Stimulated activated CD4-positive, alpha-beta T cell treated with anti-CD3 and anti-CD28 coated beads, Interleukin-1b, Interleukin-23, amount 100 ng/mL, for 24 hours (primary cell): ENCODE results near the gene ASTN1.

Source experiments
- DNase-seq, 4 experiments: peaks; one replicate each; pipeline ENCODE4 v3.0.0-alpha.2; 2020; ENCODE audit warnings: low read depth in 4 of 4, low spot score in 1 of 4

Gene ASTN1

GRCh38 chr1:177165069-177165439 lies 542 bp upstream of the ASTN1 start:
- no peak for DNase-seq

GRCh38 chr1:177163844-177164379 lies 600 bp downstream of the ASTN1 start:
- DNase-seq = no peak

DNA sequence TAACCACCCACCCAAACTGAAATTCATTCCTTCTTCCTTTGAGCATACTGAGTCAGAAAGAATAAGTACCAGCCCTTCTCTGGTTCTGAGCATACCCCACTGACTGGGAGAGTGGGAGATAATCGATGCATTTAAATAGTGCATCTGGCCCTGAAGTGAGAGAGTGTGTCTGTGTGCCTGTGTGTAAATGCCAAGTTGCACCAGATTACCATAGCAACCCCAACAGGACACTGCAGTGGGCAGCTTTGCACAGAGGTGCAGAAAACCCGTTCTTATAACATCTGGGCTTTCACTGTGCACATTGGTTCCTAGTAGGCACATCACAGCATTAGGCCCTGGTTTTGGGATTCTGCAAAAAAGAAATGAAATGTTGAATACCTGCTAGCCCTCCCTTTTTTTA lies 2.3 kb downstream of the ASTN1 start:
- no peak for DNase-seq

DNA sequence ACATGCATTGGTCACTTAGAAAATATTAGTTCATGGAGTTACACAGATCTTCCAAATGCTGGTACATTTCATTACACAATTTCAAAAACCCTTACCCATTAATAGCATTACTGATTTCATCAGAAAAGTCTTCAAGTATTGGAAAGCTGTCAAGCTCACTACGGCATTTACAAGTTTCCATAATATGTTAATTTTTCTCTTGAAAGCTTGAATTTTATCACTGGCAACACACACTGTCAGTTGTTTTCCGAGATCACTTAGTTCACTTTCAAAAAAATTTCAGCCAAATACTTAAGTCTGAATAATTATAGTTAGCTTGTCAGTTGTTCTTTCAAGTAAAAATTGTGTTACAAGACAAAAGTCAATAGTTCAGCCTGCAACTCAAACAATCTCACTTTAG lies 18.0 kb downstream of the ASTN1 start:
- DNase-seq = no peak

DNA sequence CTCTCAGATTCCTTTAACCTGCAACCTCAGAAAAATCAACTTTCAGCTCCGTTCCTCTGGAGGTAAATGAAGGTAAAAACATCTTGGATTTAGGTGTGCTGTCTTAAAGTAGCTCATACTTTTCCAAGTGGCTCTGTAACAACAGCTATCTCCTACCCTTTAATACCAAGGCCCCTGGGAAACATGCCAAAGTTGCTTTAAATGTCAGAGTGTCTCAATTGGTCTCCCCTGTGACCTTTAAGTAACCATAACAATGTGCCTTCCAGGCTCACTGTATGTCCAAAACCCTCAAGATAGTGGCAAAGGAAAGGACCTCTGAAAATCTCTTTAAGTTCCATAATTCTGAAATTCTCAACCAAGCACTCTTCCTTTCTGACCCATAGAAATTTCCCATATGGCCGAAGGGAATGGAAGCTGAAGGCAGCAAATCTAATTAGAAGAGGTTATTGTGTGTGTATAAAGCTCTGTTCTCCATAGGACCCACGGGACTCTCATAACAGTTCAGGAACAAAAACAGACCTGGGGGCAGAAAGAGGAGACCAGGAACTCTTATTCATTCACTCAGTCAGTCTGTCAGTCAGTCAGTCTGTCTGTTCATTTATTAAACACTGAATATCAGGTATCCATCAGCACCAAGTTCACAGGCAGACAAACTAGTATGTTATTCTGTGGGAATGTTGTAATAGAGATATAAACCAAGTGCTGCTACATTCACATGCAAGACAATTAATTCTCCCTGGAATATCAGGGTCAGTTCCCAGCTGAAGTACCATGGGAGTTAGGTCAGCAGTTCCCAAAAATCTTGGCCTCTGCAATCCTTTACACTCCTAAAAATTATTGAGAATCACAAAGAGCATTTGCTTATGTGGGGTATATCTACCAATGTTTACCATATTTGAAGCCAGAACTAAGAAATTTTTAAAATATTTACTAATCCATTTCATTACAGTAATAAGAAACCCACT lies 19.1 kb downstream of the ASTN1 start:
- no peak for DNase-seq

- no peak for DNase-seq
Observed at GRCh38 chr1:177142791-177143271, 21.7 kb downstream of the ASTN1 start.

DNA sequence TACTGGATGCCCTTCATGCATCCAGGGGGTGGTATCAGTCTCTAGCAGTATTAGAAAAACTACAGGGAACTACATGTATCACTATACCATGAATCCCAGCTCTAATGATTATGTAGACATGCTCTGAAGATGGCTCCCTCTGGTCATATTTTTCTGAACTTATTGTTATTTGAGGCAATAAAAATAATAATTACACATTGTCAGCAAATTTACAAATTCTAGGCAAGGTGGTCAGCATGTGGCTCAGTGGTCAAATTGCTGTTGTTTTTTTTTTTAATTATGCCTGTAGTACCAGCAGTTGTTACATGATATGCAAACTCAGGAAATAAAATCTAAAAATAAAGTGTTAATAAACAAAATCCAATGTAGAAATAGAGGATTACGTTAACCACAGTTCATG lies 22.5 kb downstream of the ASTN1 start:
- no peak for DNase-seq

DNA sequence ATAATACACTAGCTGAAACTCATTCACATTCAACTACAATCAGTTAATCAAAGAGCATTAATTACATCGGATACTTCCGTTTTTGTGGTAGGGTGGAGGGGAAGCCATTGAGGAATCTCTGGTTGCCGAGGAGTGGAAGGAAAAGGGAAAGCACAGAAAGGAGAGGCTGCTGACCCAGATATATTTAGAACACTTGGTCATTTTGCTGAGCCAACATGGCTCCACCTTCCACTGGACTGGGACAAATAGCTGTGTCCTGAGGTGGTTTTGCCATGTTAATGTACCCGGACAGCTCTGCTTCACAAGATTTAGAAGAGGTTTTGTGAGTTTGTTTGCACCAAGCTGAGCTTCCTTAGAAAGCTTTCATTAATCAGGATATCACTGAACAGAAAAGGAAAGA lies 26.2 kb downstream of the ASTN1 start:
- no peak for DNase-seq

DNA sequence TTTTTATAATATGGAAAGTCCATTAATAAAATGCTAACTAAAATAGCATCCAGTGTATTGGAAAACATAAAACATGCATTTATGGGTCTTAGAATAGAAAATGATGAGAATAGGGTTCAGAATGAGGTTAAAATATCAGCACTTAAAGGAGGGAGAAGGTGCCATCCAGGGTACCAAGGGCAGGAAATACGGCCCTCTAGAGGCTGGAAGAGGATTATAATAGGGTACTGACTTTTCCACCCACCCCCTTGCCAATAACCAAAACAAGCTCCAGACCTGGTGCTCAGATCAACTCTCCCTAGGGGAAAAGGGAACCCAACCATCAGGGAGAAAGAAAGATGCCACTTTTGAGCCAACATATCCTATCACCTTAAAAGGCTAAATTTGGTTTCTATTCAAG lies 26.7 kb downstream of the ASTN1 start:
- no peak for DNase-seq

DNA sequence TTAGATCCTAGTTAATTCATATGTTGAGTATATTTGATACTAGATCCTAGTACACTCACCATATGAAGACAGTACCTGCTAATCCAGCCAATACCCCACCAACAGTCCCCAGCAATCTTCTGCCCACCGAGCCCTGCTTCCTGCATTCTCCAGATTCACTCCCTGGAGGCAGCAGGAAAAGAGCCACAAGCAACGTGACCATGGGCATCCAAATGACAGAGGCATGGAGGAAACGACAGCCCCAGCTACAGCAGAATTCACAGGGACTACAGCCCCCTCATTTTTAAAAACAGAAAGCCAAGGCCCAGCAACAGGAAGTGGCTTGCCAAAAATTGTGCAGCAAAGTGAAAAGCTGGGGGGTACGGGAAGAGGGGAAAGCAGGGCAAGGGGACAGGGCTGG lies 29.3 kb downstream of the ASTN1 start:
- DNase-seq = no peak

DNA sequence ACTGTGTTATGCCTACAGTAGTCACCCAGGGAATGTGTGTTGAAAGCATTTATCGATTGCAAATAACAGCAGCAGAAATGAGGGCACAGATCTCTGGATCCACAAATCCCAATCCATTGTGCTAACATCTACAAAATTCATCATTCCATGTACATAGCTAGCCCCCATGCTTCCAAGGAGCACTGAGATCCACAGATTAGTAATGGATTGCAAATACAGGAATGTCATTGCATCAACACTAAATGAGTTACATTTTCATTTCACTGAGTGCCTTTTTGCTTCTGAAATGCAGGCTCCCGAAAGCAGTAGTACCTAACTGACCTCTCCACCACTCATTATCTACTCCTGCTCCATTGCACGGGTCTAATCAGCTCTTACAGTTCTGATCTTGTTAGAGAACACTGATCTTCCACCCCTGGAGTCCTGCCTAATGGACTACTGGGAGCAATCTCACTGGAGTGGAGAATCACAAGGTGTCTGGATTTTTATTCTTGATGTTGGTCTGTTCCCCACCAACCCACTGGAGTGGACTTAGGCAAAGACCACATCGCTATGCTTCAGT lies 30.5 kb downstream of the ASTN1 start:
- DNase-seq = no peak

DNA sequence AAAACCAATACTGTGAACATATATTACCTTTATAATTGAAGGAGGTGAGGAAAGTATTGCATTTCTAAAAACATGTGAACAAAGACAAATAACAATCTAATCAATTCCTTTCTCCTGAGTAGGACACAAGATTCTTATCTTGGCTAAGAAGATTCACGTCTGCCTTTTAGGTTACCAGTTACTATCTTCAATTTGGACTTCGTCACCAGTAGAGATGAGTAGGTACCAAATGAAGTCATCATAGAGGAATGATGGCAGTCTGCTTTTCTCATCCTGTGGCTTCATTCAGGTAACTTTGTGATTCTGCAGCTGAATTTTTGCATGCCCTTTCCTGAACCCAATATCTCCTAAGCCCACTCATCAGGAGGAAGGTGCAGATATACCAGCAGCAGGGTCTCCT lies 32.4 kb downstream of the ASTN1 start:
- DNase-seq = no peak

DNA sequence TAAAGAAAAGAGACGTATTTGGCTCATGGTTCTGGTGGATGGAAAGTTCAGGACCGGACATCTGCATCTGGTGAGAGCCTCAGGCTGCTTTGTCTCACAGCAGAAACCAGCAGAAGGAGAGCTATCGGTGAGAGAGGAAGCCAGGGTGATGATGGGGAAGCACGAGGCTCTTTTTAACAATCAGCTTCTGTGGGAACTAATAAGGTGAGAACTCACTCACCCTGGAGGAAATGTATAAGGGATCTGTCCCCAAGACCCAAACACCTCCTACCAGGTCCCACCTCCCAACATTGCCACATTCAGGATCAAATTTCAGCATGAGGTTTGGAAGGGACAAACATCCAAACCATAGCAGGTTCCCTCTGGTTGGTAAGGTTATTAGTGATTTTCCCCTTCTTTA lies 32.8 kb downstream of the ASTN1 start:
- no peak for DNase-seq

DNA sequence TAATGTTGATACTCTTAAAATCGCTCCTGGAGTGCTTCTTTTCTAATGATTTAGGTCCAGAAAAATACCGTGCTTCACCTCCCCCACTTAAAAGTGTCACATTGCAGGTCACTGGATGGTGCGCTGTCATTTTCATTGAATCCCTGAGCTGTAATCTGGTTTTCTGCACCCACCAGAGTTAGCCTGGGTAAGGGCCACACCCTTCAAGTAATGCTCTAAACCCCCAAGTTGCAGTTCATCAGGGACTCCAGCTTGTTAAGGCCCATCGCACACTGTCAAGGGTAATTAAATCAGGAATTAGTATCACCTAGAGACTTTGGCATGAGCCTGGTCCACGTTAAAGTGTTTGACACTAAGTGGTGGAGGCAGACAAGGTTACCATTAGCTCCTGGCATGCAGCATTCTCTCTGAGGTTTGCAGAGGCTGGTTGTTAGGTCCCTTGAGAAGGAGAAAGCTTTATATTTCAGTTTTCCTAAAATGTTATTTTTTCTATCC lies 34.0 kb downstream of the ASTN1 start:
- DNase-seq = no peak

DNA sequence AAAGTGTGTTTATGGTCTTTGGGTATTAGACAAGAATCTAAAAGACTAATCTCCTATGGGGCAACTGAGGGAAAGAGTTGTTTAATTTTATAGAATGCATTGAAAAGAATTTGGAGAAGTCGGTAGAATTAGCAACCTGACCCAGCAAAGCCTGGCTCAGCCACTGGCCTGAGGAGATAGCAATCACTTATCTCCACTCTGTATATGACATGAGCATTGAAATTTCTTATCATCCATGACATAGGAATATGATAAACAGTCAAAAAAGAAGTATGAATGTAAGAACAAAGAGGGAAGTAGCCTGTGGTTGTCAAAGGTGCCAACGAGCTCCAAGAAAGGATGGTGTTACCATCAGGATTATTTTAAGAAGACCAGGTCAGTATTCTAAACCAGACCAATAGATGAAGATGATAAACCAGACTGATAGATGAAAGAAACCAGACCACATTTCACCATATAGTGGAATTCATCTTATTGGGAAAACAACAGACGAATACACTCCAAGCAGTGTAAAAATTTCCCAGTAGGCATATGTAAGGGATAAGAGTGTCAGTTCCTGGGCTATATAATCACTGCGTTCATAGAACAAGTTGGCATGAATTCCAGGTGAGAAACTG lies 35.7 kb downstream of the ASTN1 start:
- no peak for DNase-seq

DNA sequence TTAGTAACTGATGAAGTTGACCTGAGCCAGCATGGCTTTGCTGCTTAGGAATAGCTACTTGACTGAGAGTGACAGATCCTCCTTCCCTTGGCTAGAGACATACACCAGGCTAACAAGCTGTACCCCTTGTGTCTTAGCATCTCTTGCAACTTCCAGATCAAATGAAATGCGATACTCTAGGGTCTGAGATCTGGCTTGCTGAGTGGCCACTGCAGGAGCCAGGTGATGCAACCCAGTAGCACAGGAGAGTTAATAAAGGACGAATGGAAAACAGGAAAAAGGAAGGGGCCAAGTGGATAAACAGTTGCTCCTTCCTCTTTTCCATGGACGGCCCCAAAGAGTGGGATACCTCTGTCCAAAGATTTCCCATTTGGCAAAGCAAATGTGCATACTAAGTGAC lies 38.2 kb downstream of the ASTN1 start:
- no peak for DNase-seq

- no peak for DNase-seq
Observed at GRCh38 chr1:177124577-177125278, 39.8 kb downstream of the ASTN1 start.

DNA sequence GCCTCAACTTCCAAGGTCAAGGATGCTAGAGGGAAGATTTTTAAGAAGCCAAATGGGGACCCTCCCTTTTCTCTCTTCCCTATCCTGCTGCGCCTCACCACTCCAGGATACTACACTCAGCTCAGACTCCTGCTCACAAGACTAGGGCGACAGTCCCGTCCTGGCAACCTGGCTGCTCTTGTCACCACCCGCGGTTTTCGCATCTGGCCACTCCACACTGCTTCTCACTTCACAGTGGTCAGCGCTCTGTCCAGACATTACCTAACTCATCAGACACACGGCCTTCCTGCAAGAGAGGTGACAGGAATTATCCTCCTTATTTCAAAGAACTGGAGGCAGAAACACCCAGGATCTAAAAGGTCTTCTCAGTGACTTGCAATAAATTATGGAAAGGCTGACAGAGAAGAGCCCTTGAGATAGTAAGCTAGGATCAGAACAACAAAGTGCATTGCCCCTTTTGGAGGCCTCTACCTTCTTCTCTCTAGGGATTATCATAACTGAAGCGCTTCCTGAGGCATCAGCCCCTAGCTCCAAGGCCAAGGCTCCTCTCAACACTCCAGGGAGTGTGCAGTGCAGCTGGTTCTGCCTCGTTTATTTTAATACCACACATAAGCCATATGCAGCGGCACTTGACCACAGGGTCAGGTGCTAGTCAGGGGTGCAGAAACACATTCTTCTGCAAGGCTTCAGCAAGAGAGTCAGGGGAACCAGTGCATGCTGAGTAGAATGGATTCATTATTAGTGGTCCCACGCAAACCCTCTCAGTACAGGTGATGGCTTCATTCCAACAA lies 41.9 kb downstream of the ASTN1 start:
- DNase-seq = no peak

- DNase-seq = no peak
Observed at GRCh38 chr1:177119311-177119710, 45.2 kb downstream of the ASTN1 start.

GRCh38 chr1:177118901-177119300 lies 45.6 kb downstream of the ASTN1 start:
- no peak for DNase-seq
